Mesothelial cell of epicardium (in vitro differentiated cells): ENCODE data around the gene GALNT5. TPM values are rescaled to one million over a fixed set of nuclear protein-coding genes. Genes with fewer than 3 reads are reported as not detected.

Experiments used
- DNase-seq, 2 experiments: peaks; one replicate each; pipeline ENCODE4 v3.0.0; 2021; ENCODE audit warnings: low spot score in 2 of 2; ENCODE audit not compliant: unreplicated experiment in 2 of 2
- H3K27ac Mint-ChIP-seq: 2 replicates; pipeline ENCODE4 v1.8.0; 2021; ENCODE audit warnings: mixed read lengths
- H3K27me3 Mint-ChIP-seq: 2 replicates; pipeline ENCODE4 v1.8.0; 2021; ENCODE audit warnings: low read depth, mixed read lengths
- H3K36me3 Mint-ChIP-seq: 2 replicates; pipeline ENCODE4 v1.8.0; 2021; ENCODE audit warnings: mixed read lengths
- H3K4me1 Mint-ChIP-seq: 2 replicates; pipeline ENCODE4 v1.8.0; 2021; ENCODE audit warnings: mixed read lengths
- H3K4me3 Mint-ChIP-seq: 2 replicates; pipeline ENCODE4 v1.8.0; 2021; ENCODE audit warnings: mild to moderate bottlenecking, moderate library complexity, mixed read lengths
- H3K9me3 Mint-ChIP-seq: 2 replicates; pipeline ENCODE4 v1.8.0; 2021; ENCODE audit warnings: mixed read lengths
- total RNA-seq: library from RNA; stranded (reverse); gene quantifications from 3 replicates; pipeline ENCODE4 v1.2.1, GENCODE V29; 2021
- TF ChIP-seq, protein P1 (sequence below): fragments of 200-600 bp; sonication (generic); IDR thresholded peaks from one replicate; pipeline ENCODE4 v1.5.0; 2021; ENCODE audit warnings: antibody characterized with exemption; ENCODE audit not compliant: unreplicated experiment

The GALNT5 gene
- total RNA-seq, 1 donor from 2014 or later = 1.3 TPM

DNA sequence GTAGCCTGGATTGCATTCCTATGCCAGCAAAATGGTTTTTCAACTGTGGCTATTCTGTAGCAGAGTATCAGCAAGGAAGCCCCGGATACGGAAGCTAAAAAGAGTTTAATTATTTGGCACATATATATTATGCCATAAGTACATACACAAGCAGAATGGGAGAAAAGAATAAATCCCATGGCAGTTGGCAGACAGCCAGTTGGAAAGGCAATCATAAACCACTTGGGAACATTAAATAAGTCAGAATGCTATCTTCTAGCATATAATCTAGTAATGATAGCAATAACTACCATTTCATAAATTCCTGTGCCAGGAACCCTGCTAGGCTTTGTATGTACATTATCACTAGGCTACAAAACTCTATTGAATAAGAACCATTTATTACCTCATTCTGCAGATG is 26.0 kb downstream of the GALNT5 start:
- no peak overlapping the region for H3K4me3 Mint-ChIP-seq
- H3K36me3 Mint-ChIP-seq = no peaks in the 10 kb centered on the region
- no peak for DNase-seq
- TF ChIP-seq, protein P1, sequence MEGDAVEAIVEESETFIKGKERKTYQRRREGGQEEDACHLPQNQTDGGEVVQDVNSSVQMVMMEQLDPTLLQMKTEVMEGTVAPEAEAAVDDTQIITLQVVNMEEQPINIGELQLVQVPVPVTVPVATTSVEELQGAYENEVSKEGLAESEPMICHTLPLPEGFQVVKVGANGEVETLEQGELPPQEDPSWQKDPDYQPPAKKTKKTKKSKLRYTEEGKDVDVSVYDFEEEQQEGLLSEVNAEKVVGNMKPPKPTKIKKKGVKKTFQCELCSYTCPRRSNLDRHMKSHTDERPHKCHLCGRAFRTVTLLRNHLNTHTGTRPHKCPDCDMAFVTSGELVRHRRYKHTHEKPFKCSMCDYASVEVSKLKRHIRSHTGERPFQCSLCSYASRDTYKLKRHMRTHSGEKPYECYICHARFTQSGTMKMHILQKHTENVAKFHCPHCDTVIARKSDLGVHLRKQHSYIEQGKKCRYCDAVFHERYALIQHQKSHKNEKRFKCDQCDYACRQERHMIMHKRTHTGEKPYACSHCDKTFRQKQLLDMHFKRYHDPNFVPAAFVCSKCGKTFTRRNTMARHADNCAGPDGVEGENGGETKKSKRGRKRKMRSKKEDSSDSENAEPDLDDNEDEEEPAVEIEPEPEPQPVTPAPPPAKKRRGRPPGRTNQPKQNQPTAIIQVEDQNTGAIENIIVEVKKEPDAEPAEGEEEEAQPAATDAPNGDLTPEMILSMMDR = no peak
- peaks cover under 1% of the 10 kb centered on the region for H3K27me3 Mint-ChIP-seq
- no peak overlapping the region for H3K27ac Mint-ChIP-seq
- H3K9me3 Mint-ChIP-seq = peaks cover 7% of the 10 kb centered on the region
- no peaks in the 10 kb centered on the region for H3K4me1 Mint-ChIP-seq

DNA sequence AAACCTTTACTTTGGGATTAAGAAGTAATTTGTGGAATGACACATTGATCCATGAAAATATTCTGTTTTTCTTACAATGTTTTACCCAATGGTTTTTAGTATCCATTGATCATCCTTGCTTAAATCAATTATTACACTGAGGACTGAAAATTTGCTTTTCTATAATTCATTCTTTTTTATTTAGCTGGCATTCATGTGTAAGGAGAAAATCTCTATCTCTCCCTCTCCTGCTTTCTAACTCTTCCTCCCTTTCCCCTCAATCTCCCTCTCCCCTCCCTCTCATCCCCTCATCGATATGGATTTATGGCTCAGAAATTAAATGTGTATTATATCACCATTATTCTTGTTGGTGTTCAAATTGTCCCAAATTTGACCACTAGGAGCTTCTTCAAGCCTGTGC is 29.7 kb downstream of the GALNT5 start:
- no peaks in the 10 kb centered on the region for H3K9me3 Mint-ChIP-seq
- no peaks in the 10 kb centered on the region for H3K27me3 Mint-ChIP-seq
- H3K4me3 Mint-ChIP-seq = no peak overlapping the region
- TF ChIP-seq, protein P1 = no peak
- DNase-seq = no peak
- H3K36me3 Mint-ChIP-seq = no peaks in the 10 kb centered on the region
- H3K4me1 Mint-ChIP-seq = peaks cover 2% of the 10 kb centered on the region
- H3K27ac Mint-ChIP-seq = no peak overlapping the region

DNA sequence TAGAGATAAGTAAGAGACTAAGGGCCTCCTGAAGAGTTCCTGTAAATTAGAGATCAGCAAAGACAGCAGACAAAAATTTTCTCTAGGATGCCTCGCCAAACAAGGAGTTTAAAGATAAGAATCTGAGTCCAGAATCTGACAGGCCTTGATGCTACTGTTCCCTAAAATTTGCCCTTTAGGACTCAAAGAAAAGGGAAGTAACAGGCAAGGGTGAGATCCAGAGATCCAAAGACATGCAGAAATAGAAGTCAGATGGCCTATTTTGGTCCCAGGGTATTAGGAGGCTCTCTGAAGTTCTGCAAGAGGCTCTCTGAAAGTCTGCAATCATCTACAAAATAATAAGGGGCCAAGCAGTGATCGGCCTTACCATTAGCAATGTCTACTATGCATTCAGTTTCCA is 33.0 kb downstream of the GALNT5 start:
- Mint-ChIP-seq H3K4me3 (no peak overlapping the region), H3K36me3 (no peaks in the 10 kb centered on the region), H3K27me3 (no peaks in the 10 kb centered on the region), H3K9me3 (no peaks in the 10 kb centered on the region), H3K27ac (no peak overlapping the region), H3K4me1 (peaks cover 2% of the 10 kb centered on the region)
- no peak for DNase-seq
- TF ChIP-seq, protein P1 = no peak

DNA sequence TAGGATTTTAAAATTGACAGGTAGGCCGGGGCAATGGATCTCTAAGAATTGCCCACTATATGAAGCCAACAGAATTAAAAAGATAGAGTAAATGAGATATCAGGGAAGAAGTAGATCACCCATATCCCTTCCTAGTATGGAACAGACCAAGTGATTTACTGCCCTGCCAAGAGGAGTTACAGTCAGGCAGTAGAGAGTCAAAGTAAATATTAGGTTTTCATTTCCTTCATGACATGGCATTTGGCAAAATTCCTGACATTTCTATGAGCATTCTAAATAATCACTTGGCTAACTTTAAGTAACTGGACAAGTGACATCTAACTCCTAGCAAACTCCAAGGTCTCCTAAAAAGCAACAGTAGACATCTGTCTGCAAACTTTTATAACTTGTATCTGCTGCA is 33.5 kb downstream of the GALNT5 start:
- Mint-ChIP-seq H3K4me1 (peaks cover 2% of the 10 kb centered on the region), H3K27ac (no peak overlapping the region), H3K4me3 (no peak overlapping the region), H3K36me3 (no peaks in the 10 kb centered on the region), H3K27me3 (no peaks in the 10 kb centered on the region), H3K9me3 (no peaks in the 10 kb centered on the region)
- no peak for DNase-seq
- TF ChIP-seq, protein P1 = no peak

DNA sequence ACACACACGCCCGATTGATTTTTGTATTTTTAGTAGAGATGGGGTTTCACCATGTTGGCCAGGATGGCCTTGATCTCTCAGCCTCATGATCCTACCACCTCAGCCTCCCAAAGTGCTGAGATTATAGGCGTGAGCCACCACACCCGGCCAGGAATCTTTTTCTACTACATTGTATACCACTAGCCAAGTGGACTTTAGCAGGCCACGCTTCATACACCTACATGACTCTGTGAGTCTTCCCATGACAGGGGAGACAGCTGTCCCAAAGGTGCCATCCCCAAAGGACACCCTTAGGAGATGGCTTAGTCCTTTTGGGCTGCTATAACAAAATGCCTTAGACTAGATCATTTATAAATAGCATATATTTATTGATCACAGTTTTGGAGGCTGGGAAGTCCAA is 35.3 kb downstream of the GALNT5 start:
- no peak for DNase-seq
- H3K27ac Mint-ChIP-seq = no peak overlapping the region
- TF ChIP-seq, protein P1 = no peak
- H3K4me1 Mint-ChIP-seq = peaks cover 4% of the 10 kb centered on the region
- H3K9me3 Mint-ChIP-seq = no peaks in the 10 kb centered on the region
- no peaks in the 10 kb centered on the region for H3K36me3 Mint-ChIP-seq
- H3K27me3 Mint-ChIP-seq = peaks cover 2% of the 10 kb centered on the region
- no peak overlapping the region for H3K4me3 Mint-ChIP-seq

DNA sequence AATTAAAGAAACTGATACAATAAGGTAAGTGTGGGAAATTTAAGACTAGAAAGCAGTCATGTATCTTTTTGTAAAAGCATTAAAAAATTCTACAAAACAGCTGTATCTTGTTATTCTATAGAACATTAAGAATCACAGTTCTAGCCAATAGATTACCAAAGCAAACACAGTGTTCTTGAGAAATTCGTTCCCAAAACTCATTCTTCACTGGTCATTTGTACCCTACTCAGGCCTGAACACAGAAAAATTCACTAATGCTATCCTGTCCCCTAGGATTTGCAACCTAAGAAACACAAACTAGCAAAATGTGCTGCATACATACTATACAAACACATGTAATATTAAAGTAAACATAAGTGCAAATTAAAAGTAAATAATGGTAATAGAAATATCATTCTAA is 39.0 kb downstream of the GALNT5 start:
- TF ChIP-seq, protein P1 = no peak
- Mint-ChIP-seq H3K4me3 (no peak overlapping the region), H3K4me1 (peaks cover 3% of the 10 kb centered on the region), H3K27me3 (peaks cover 7% of the 10 kb centered on the region), H3K27ac (no peak overlapping the region), H3K9me3 (no peaks in the 10 kb centered on the region), H3K36me3 (no peaks in the 10 kb centered on the region)
- DNase-seq = no peak
